ENCODE measurements around the gene C2CD5. TPM values are rescaled to one million over a fixed set of nuclear protein-coding genes. Genes with fewer than 3 reads are reported as not detected.
"Not testable (repeated sequence)": the region's sequence is repeated elsewhere in the genome, so short reads cannot be mapped to it uniquely, and the experiment has no call there.

The C2CD5 gene
- total and polyA plus RNA-seq, 8 donors: 12.2 to 79.1 (median 31.9) TPM

GRCh38 chr12:22488478-22488877 lies 55.9 kb downstream of the C2CD5 start:
- WGBS, 5 donors: 94 to 98% (median 96%) methylated on average over 3 of the region's 3 CpGs

GRCh38 chr12:22487683-22488082 lies 56.7 kb downstream of the C2CD5 start:
- H3K27ac ChIP-seq; intact Hi-C loops (cut with DNase I; ENCODE audit: low total_unique reads); DNase-seq; H3K27me3 ChIP-seq; H3K4me3 ChIP-seq; H3K4me1 ChIP-seq; H3K9me3 ChIP-seq: not testable (repeated sequence)
- WGBS, 5 donors: 92 to 100% (median 97%) methylated on average over 3 of the region's 3 CpGs
- H3K36me3 ChIP-seq: peaks cover 22 to 71% (median 69%) of the 10 kb centered on the region in 4 donors

More at GRCh38 chr12:22488478-22488877, 55.9 kb downstream of the C2CD5 start:
- intact Hi-C loops (cut with DNase I; ENCODE audit: low total_unique reads): no loop called here
- no peak overlapping the region for H3K27ac ChIP-seq
- no peaks in the 10 kb centered on the region for H3K4me1 ChIP-seq
- no peak for TF ChIP-seq POLR2A (IDR thresholded peaks at IDR 0.05)
- no peak for TF ChIP-seq POLR2AphosphoS5 (IDR thresholded peaks at IDR 0.05)
- no peak for TF ChIP-seq CTCF (IDR thresholded peaks at IDR 0.05)
- TF ChIP-seq EP300 (IDR thresholded peaks at IDR 0.05): no peak
- H3K27me3 ChIP-seq: no peaks in the 10 kb centered on the region
- peaks cover 22 to 71% (median 67%) of the 10 kb centered on the region in 4 donors for H3K36me3 ChIP-seq
- no peaks in the 10 kb centered on the region for H3K9me3 ChIP-seq
- no peak overlapping the region for H3K4me3 ChIP-seq
- DNase-seq: no peak

GRCh38 chr12:22481547-22482104 lies 62.7 kb downstream of the C2CD5 start:
- Histone ChIP-seq H3K36me3 (peaks cover 9 to 78% (median 56%) of the 10 kb centered on the region in 4 donors), H3K4me1 (peaks cover 0 to 11% (median 0%) of the 10 kb centered on the region in 4 donors), H3K27ac (no peak overlapping the region), H3K27me3 (no peaks in the 10 kb centered on the region), H3K4me3 (no peak overlapping the region), H3K9me3 (no peaks in the 10 kb centered on the region)
- 81 to 87% (median 85%) methylated on average over 5 of the region's 5 CpGs for WGBS, 5 donors
- no peak for DNase-seq
- intact Hi-C loops (cut with DNase I; ENCODE audit: low total_unique reads): no loop called here
- TF ChIP-seq EP300 (IDR thresholded peaks at IDR 0.05): no peak
- no peak for TF ChIP-seq POLR2AphosphoS5 (IDR thresholded peaks at IDR 0.05)
- no peak for TF ChIP-seq CTCF (IDR thresholded peaks at IDR 0.05)
- no peak for TF ChIP-seq POLR2A (IDR thresholded peaks at IDR 0.05)

GRCh38 chr12:22480814-22481213 lies 63.5 kb downstream of the C2CD5 start:
- intact Hi-C loops (cut with DNase I; ENCODE audit: low total_unique reads); DNase-seq; H3K9me3 ChIP-seq; H3K27me3 ChIP-seq; H3K4me3 ChIP-seq; H3K27ac ChIP-seq: not testable (repeated sequence)
- Histone ChIP-seq H3K36me3 (peaks cover 9 to 78% (median 56%) of the 10 kb centered on the region in 4 donors), H3K4me1 (peaks cover 0 to 11% (median 0%) of the 10 kb centered on the region in 4 donors)
- WGBS, 5 donors: 94 to 97% (median 94%) methylated on average over 7 of the region's 7 CpGs

- peaks cover 0 to 11% (median 0%) of the 10 kb centered on the region in 4 donors for H3K4me1 ChIP-seq
- TF ChIP-seq EP300 (IDR thresholded peaks at IDR 0.05): no peak
- TF ChIP-seq CTCF (IDR thresholded peaks at IDR 0.05): no peak
- TF ChIP-seq POLR2A (IDR thresholded peaks at IDR 0.05): no peak
- no peak for TF ChIP-seq POLR2AphosphoS5 (IDR thresholded peaks at IDR 0.05)
- H3K9me3 ChIP-seq: no peaks in the 10 kb centered on the region
- H3K27me3 ChIP-seq: no peaks in the 10 kb centered on the region
- 86 to 94% (median 92%) methylated on average over 3 of the region's 3 CpGs for WGBS, 5 donors
- intact Hi-C loops (cut with DNase I; ENCODE audit: low total_unique reads): no loop called here
- DNase-seq: no peak
- H3K27ac ChIP-seq: no peak overlapping the region
- H3K36me3 ChIP-seq: peaks cover 9 to 78% (median 58%) of the 10 kb centered on the region in 4 donors
- H3K4me3 ChIP-seq: no peak overlapping the region
Observed at GRCh38 chr12:22480016-22480415, 64.3 kb downstream of the C2CD5 start.

Measured in stomach (tissue), 9 donors.